Measurements from ENCODE around the gene DNAJC15.

- TF ChIP-seq CTCF (conservative IDR thresholded peaks at IDR 0.05; ENCODE audit: low read length) (no peak), EZH2phosphoT487 (IDR thresholded peaks at IDR 0.05; ENCODE audit: borderline replicate concordance) (no peak)
These were observed 90.2 kb downstream of the DNAJC15 start for GRCh38 chr13:43113603-43114002.

Measured in Loucy (cell line).